Measurements from ENCODE around the gene EEPD1. TPM values are rescaled to one million over a fixed set of nuclear protein-coding genes. Genes with fewer than 3 reads are reported as not detected.

The EEPD1 gene
- total RNA-seq, 2 donors from 2014 or later, result 4.0 to 6.8 TPM

DNA sequence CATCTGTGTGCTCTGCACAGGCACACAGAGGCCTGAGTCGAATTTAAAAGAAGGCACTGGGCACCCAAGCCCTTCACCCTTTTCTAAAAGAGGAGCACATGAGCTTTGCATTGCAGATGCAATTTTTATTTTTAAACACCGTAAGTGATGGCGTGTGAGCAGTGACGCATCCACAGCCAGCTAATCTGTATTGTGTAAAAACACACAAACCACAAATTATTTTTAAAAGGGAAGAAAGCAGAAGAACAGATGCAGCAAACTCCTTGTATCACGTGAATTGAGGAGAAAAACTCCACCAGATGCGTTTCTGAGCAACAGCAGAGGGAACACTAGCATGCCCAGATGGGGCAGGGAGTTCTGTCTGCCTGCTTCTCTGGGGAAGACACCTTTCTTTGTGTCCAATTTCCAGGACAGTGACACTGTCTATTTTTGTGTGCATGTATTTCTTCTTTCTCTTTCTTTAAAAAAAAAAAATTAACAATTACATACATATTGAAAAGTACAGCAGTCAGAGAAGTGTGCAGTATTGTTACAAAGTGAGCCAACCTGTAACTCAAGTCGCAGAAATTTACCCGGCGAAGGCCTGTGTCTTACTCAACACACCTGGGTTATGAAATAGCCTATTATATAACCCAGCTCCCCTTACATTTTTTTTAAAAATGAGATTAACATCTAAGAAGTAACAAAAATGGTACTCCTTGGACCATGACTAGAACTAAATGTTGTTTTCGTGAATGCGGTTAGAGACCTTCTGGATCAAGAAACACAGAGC, 39.2 kb downstream of the EEPD1 start:
- H3K27ac ChIP-seq, result no peak overlapping the region
- DNase-seq (ENCODE audit: low spot score), result no peak

DNA sequence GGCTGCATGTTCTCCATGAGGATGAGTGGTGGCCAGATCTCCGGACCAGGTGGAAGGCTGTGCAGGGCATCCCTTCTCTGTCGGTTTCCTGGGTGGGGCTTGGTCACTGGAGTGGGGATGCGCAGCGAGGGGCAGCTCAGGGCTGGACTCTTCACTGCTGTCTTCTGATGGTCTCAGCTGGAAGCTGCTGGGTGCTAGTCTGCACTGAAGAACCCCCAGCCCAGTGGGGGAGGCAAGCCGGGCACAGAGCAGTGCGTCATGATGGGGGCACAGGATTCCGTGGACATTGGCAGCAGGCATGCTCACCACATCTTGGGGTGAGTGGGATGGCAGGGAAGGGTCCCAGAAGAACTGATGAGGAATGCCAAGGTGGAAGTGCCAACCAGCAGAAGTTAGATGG, 39.8 kb downstream of the EEPD1 start:
- no peak for DNase-seq (ENCODE audit: low spot score)
- H3K36me3 ChIP-seq, result no peaks in the 10 kb centered on the region
- TF ChIP-seq, protein P1, sequence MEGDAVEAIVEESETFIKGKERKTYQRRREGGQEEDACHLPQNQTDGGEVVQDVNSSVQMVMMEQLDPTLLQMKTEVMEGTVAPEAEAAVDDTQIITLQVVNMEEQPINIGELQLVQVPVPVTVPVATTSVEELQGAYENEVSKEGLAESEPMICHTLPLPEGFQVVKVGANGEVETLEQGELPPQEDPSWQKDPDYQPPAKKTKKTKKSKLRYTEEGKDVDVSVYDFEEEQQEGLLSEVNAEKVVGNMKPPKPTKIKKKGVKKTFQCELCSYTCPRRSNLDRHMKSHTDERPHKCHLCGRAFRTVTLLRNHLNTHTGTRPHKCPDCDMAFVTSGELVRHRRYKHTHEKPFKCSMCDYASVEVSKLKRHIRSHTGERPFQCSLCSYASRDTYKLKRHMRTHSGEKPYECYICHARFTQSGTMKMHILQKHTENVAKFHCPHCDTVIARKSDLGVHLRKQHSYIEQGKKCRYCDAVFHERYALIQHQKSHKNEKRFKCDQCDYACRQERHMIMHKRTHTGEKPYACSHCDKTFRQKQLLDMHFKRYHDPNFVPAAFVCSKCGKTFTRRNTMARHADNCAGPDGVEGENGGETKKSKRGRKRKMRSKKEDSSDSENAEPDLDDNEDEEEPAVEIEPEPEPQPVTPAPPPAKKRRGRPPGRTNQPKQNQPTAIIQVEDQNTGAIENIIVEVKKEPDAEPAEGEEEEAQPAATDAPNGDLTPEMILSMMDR (IDR thresholded peaks at IDR 0.05), result no peak
- H3K27ac ChIP-seq, result no peak overlapping the region
- no peak overlapping the region for H3K4me3 ChIP-seq
- H3K9me3 ChIP-seq, result no peaks in the 10 kb centered on the region
- peaks cover 0 to 13% of the 10 kb centered on the region in 2 donors for H3K4me1 ChIP-seq
- no peaks in the 10 kb centered on the region for H3K27me3 ChIP-seq

More for the DNA sequence above, 39.2 kb downstream of the EEPD1 start:
- Histone ChIP-seq H3K36me3 (no peaks in the 10 kb centered on the region), H3K27me3 (no peaks in the 10 kb centered on the region), H3K4me3 (no peak overlapping the region), H3K4me1 (peaks cover 0 to 13% of the 10 kb centered on the region in 2 donors), H3K9me3 (no peaks in the 10 kb centered on the region)
- TF ChIP-seq, protein P1 (IDR thresholded peaks at IDR 0.05), result no peak

DNA sequence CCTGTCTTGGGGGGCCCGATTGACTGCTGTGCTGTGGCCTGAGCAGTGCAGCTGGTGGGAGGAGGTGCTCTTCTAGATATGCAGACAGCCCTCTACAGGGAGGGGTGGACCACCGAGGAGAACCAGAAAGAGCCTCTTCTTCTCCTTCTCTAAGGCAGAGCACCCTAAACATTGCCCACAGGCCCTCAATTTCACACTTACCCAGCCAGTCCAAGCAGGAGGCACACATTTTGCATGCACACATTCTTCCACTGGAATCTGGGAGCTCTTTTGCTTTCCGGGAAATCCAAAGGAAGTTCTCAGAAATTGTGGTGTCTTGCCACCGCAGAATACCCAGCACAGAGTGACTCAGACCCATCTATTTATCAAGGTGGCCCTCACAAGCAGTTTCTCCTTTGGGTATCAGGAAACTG, 45.8 kb downstream of the EEPD1 start:
- H3K9me3 ChIP-seq, result no peaks in the 10 kb centered on the region
- H3K4me3 ChIP-seq, result no peak overlapping the region
- DNase-seq (ENCODE audit: low spot score), result no peak
- H3K27ac ChIP-seq, result no peak overlapping the region
- peaks cover 0 to 22% of the 10 kb centered on the region in 2 donors for H3K4me1 ChIP-seq
- H3K36me3 ChIP-seq, result no peaks in the 10 kb centered on the region
- no peaks in the 10 kb centered on the region for H3K27me3 ChIP-seq
- TF ChIP-seq, protein P1 (IDR thresholded peaks at IDR 0.05), result no peak

DNA sequence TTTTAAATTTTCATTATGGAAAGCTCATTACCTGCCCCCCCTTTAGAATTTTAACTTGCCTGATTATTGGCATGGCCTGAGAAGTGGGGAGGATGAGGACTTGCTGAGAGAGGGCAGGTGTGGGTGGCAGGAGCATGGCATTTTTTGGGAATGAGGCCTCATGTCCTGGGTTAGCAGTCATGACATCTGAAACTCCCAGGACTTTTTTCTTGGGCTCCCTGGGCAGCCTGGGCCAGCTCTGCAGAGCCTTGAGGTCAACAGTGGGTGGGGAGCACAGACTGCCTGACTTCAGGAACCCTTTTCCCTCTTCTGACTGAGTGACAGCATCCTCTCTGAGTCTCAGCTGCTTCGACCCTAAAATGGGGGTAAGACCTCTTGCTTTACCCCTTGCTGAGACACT, 46.3 kb downstream of the EEPD1 start:
- H3K36me3 ChIP-seq, result no peaks in the 10 kb centered on the region
- DNase-seq (ENCODE audit: low spot score), result no peak
- no peaks in the 10 kb centered on the region for H3K27me3 ChIP-seq
- no peaks in the 10 kb centered on the region for H3K9me3 ChIP-seq
- H3K4me3 ChIP-seq, result no peak overlapping the region
- TF ChIP-seq, protein P1 (IDR thresholded peaks at IDR 0.05), result no peak
- H3K4me1 ChIP-seq, result peaks cover 0 to 22% of the 10 kb centered on the region in 2 donors
- H3K27ac ChIP-seq, result no peak overlapping the region

DNA sequence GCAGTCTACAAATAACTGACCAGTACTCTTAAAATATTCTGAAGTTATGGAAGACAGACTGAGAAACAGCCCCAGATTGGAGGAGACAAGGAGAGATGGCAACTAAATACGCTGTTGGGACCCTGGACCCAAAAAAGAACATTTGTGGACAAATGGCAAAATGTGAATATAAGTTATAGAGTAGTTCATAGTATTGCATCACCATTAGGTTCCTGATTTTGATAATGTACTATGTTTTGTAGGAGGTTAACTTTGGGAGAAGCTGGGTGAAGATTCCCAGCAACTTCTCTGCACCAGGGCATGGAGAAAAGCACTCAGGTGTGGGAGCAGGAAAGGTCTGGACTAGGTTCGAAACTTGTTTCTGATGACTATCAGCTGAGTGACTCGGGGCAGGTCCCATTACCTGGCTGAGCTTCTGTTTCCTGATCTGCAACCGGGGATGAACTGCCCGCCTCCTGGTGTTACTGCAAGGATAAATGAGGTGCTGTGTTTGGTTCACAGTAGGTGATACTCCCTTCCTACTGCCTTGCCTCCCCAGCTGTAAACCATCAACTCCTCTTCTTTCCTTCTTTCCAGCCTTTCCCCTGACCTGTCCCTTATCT, 48.2 kb downstream of the EEPD1 start:
- no peak overlapping the region for H3K27ac ChIP-seq
- H3K9me3 ChIP-seq, result no peaks in the 10 kb centered on the region
- H3K4me1 ChIP-seq, result peaks cover 0 to 39% of the 10 kb centered on the region in 2 donors
- no peaks in the 10 kb centered on the region for H3K36me3 ChIP-seq
- TF ChIP-seq, protein P1 (IDR thresholded peaks at IDR 0.05), result no peak
- DNase-seq (ENCODE audit: low spot score), result no peak
- no peak overlapping the region for H3K4me3 ChIP-seq
- no peaks in the 10 kb centered on the region for H3K27me3 ChIP-seq

Data from right atrium auricular region (tissue), 2 donors.